GM19238 (cell line): ENCODE data around the gene OR7E24.
"Not testable (repeated sequence)": the region's sequence is repeated elsewhere in the genome, so short reads cannot be mapped to it uniquely, and the experiment has no call there.

Experiments used
- DNase-seq: peaks from one replicate; pipeline ENCODE4 v3.0.0; 2011; ENCODE audit warnings: low spot score; ENCODE audit not compliant: insufficient read length

The OR7E24 gene

DNA sequence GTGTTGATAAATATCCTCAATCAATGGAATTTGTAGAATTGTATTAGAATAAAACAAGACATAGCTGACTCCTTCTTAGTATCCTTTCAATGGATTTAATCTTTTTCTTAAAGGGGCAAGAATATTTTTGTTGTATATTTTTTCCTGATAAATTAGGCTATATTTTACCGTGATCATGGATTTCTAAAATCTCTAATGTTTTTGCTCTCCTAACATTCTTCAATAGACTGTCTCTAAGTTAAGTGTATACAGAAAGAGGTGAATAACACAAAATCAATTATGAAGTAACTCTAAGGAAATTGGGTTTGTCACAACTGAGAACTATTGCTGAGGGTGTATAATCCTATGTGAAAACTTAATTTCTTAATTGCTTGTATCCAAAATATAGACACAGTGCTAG, at the start of gene OR7E24:
Gene OR7E24, plus strand, starts transcription at position 301 of the 400 bp plus-strand sequence. CDS start 114 bp downstream, outside the sequence.
- DNase-seq: no peak

GRCh38 chr19:9205501-9206113, 45.1 kb upstream of the OR7E24 start:
- DNase-seq: peak; percentile 27

DNA sequence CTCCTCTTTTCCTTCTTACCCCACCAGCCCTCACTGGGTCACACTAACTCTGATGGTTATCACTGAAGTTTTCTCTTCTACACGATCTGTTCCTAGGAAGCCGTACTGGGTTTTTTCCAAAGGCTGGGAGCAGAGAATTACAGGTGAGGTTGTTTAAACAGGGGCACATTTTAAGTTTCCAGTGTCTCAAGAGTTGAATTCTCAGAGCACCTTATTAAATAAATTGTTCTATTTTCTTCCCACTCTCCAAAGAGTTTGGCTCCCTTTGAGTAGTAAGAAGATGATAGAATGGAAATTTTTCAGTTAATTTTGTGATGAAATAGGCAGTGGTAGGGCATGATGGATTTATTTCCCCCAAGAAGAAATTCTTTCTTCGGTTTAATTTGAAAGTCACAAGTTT, 31.2 kb upstream of the OR7E24 start, which contains the start of gene OR7D4:
Gene OR7D4, minus strand, starts transcription at position 101 of the 400 bp plus-strand sequence. CDS start 4,752 bp downstream, outside the sequence.
- DNase-seq: no peak

DNA sequence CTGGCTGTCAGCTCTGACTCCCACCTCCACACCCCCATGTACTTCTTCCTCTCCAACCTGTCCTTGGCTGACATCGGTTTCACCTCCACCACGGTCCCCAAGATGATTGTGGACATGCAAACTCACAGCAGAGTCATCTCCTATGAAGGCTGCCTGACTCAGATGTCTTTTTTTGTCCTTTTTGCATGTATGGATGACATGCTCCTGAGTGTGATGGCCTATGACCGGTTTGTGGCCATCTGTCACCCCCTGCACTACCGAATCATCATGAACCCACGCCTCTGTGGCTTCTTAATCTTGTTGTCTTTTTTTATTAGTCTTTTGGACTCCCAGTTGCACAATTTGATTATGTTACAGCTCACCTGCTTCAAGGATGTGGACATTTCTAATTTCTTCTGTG, 506 bp downstream of the OR7E24 start:
- no peak for DNase-seq

GRCh38 chr19:9283485-9283884, 32.8 kb downstream of the OR7E24 start:
- DNase-seq: not testable (repeated sequence)

DNA sequence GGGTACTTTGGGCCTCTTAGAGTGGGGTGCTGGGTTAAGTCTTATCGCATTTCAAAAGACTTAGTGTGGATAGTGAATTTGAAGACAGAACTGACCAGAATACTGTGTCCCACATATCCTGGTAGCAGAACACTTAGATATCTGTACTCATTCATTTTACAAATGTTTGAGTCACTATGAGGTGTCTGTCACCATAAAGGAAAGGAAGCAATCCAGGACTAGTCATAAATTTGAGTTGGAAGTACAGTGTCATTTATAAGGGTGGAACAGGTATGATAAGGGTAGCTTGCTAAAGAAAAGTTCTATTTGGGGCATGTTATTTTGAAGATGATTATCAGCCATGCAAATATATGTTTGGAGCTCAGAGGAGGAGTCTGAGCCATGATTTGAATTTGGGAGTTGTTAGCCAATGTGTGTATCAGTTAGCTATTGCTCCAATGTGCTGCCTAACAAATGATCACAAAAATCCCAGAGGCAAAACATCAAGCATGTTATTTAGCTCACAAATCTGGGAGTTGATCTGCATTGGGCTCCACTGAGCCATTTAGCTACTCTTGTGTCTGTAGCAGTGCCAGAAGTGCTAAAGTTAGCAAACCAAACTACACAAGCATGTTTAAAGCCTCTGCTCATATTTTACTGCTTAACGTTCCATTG, 38.6 kb downstream of the OR7E24 start:
- DNase-seq: no peak

- no peak for DNase-seq
Observed at GRCh38 chr19:9295411-9295849, 44.7 kb downstream of the OR7E24 start.

DNA sequence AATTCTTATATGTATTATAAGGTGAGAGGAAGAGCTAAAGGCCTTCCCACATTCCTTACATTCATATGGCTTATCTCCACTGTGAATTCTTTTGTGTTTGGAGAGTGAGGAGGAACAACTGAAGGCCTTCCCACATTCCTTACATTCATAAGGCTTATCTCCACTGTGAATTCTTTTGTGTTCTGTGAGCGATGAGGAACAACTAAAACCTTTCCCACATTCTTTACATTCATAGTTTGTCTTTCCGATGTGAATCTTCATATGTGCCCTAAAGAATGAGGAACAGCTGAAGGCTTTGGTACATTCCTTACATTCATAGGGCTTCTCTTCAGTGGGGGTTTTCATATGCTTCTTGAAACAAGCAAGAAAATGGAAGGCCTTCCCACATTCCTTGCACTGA, 45.6 kb downstream of the OR7E24 start:
- DNase-seq: no peak
